WTC11 (cell line): ENCODE measurements around the gene CD300LG. TPM values are rescaled to one million over a fixed set of nuclear protein-coding genes. Genes with fewer than 3 reads are reported as not detected.

Experiments used
- ESRRA ChIP-seq: sonication (generic); formaldehyde crosslinking; IDR thresholded peaks from 2 replicates; pipeline ENCODE4 v1.8.1; 2022; ENCODE audit warnings: mild to moderate bottlenecking, missing genetic modification reagents, borderline replicate concordance
- JUN ChIP-seq: sonication (generic); formaldehyde crosslinking; IDR thresholded peaks from 2 replicates; pipeline ENCODE4 v1.8.0; 2023; ENCODE audit warnings: mild to moderate bottlenecking, missing genetic modification reagents
- NR1H2 ChIP-seq: sonication (generic); formaldehyde crosslinking; IDR thresholded peaks from 2 replicates; pipeline ENCODE4 v1.9.0; 2021; ENCODE audit warnings: mild to moderate bottlenecking, moderate library complexity, missing genetic modification reagents
- TEAD1 ChIP-seq: sonication (generic); formaldehyde crosslinking; IDR thresholded peaks from 2 replicates; pipeline ENCODE4 v1.8.0; 2022; ENCODE audit warnings: mild to moderate bottlenecking, missing genetic modification reagents
- TP53 ChIP-seq: sonication (generic); formaldehyde crosslinking; IDR thresholded peaks from 2 replicates; pipeline ENCODE4 v1.8.1; 2023; ENCODE audit warnings: mild to moderate bottlenecking, missing genetic modification reagents
- ZNF317 ChIP-seq: sonication (generic); formaldehyde crosslinking; IDR thresholded peaks from 2 replicates; pipeline ENCODE4 v1.8.1; 2023; ENCODE audit warnings: low read depth, mild to moderate bottlenecking, moderate library complexity, missing genetic modification reagents, borderline replicate concordance
- total RNA-seq: library from RNA; stranded (reverse); gene quantifications from 3 replicates; pipeline ENCODE4 v1.2.3, GENCODE V29; 2021
- TF ChIP-seq, protein P1 (sequence below): sonication (generic); formaldehyde crosslinking; IDR thresholded peaks from 2 replicates; pipeline ENCODE4 v1.8.1; 2022; ENCODE audit warnings: low read depth, missing genetic modification reagents, borderline replicate concordance
- TF ChIP-seq, protein P2 (sequence below): sonication (generic); formaldehyde crosslinking; IDR thresholded peaks from 2 replicates; pipeline ENCODE4 v1.8.0; 2023; ENCODE audit warnings: missing genetic modification reagents, mild to moderate bottlenecking, borderline replicate concordance
- TF ChIP-seq, protein P3 (sequence below): sonication (generic); formaldehyde crosslinking; IDR thresholded peaks from 2 replicates; pipeline ENCODE4 v1.8.1; 2023; ENCODE audit warnings: mild to moderate bottlenecking, missing genetic modification reagents
- TF ChIP-seq, protein P4 (sequence below): fragments of 250-450 bp; sonication (Bioruptor Pico); IDR thresholded peaks from 2 replicates; pipeline ENCODE4 v1.9.0; 2021; ENCODE audit warnings: mild to moderate bottlenecking
- TF ChIP-seq, protein P5 (sequence below): fragments of 250-450 bp; sonication (Bioruptor Pico); IDR thresholded peaks from 2 replicates; pipeline ENCODE4 v1.9.0; 2021; ENCODE audit warnings: moderate library complexity, mild to moderate bottlenecking, inconsistent platforms, borderline replicate concordance
- TF ChIP-seq, protein P6 (sequence below): sonication (generic); formaldehyde crosslinking; IDR thresholded peaks from 2 replicates; pipeline ENCODE4 v1.8.0; 2023; ENCODE audit warnings: mild to moderate bottlenecking, missing genetic modification reagents
- TF ChIP-seq, protein P7 (sequence below): sonication (generic); formaldehyde crosslinking; IDR thresholded peaks from 2 replicates; pipeline ENCODE4 v1.8.1; 2023; ENCODE audit warnings: mild to moderate bottlenecking, missing genetic modification reagents, borderline replicate concordance
- TF ChIP-seq, protein P8 (sequence below): fragments of 200-600 bp; IDR thresholded peaks from 2 replicates; pipeline ENCODE4 v1.8.0; 2022; ENCODE audit warnings: antibody characterized with exemption
- TF ChIP-seq, protein P9 (sequence below): sonication (generic); formaldehyde crosslinking; IDR thresholded peaks from 2 replicates; pipeline ENCODE4 v1.8.0; 2022; ENCODE audit warnings: mild to moderate bottlenecking, missing genetic modification reagents

Gene CD300LG
- total RNA-seq, 1 experiment from 2014 or later: not detected

DNA sequence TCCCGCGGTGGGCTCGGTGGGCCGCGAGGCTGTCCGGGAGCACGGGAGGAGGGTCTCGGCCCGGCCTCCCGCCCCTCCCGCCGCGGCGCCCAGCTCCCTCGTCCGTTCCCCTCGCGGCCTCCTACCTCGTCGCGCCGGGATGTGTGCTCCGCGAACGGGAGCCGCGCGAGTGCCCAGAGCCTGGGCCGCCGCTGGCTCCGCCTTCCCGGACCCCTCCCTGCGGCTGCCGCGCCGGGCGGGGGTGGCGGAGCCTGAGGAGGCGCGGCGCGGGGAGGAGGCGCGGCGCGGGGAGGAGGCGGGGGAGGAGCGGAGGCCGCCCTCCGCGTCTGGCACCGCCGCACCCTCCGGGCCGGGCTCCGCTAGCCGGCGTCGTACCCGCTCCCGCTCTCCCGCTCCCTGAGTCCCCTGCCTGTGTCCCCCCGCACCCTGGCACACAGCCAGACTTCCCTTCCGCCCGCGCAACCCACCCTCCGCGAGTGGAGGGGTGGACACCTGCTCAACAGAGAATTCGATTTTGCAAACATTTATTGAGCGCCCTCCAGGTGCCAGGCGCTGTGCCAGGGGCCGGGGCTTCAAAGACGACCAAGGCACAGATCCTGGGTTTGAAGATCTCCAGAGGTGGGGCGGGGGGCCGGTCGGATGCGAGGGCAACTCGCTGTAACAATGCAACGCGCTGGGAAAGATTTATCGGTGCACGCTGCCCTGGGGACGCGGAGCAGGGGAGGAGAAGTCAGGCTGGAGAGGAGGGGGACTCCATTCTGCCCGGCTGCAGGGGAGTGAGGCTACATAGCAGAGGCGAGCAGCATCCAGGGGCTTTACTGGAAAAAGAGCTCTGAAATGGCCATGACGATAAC lies 13.8 kb upstream of the CD300LG start, which contains the start of gene MPP3 (continued):
- TF ChIP-seq, protein P1, sequence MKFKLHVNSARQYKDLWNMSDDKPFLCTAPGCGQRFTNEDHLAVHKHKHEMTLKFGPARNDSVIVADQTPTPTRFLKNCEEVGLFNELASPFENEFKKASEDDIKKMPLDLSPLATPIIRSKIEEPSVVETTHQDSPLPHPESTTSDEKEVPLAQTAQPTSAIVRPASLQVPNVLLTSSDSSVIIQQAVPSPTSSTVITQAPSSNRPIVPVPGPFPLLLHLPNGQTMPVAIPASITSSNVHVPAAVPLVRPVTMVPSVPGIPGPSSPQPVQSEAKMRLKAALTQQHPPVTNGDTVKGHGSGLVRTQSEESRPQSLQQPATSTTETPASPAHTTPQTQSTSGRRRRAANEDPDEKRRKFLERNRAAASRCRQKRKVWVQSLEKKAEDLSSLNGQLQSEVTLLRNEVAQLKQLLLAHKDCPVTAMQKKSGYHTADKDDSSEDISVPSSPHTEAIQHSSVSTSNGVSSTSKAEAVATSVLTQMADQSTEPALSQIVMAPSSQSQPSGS (CRISPR knock-in tag): no peak
- TF ChIP-seq ESRRA (CRISPR knock-in tag) (no peak), NR1H2 (no peak), JUN (CRISPR knock-in tag) (no peak), TEAD1 (CRISPR knock-in tag) (0 out of 2 replicates have a peak, but pooled peaks have one; percentile 42), TP53 (CRISPR knock-in tag) (no peak), ZNF317 (CRISPR knock-in tag) (no peak)
- TF ChIP-seq, protein P2, sequence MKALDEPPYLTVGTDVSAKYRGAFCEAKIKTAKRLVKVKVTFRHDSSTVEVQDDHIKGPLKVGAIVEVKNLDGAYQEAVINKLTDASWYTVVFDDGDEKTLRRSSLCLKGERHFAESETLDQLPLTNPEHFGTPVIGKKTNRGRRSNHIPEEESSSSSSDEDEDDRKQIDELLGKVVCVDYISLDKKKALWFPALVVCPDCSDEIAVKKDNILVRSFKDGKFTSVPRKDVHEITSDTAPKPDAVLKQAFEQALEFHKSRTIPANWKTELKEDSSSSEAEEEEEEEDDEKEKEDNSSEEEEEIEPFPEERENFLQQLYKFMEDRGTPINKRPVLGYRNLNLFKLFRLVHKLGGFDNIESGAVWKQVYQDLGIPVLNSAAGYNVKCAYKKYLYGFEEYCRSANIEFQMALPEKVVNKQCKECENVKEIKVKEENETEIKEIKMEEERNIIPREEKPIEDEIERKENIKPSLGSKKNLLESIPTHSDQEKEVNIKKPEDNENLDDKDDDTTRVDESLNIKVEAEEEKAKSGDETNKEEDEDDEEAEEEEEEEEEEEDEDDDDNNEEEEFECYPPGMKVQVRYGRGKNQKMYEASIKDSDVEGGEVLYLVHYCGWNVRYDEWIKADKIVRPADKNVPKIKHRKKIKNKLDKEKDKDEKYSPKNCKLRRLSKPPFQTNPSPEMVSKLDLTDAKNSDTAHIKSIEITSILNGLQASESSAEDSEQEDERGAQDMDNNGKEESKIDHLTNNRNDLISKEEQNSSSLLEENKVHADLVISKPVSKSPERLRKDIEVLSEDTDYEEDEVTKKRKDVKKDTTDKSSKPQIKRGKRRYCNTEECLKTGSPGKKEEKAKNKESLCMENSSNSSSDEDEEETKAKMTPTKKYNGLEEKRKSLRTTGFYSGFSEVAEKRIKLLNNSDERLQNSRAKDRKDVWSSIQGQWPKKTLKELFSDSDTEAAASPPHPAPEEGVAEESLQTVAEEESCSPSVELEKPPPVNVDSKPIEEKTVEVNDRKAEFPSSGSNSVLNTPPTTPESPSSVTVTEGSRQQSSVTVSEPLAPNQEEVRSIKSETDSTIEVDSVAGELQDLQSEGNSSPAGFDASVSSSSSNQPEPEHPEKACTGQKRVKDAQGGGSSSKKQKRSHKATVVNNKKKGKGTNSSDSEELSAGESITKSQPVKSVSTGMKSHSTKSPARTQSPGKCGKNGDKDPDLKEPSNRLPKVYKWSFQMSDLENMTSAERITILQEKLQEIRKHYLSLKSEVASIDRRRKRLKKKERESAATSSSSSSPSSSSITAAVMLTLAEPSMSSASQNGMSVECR (CRISPR knock-in tag): no peak
- TF ChIP-seq, protein P3, sequence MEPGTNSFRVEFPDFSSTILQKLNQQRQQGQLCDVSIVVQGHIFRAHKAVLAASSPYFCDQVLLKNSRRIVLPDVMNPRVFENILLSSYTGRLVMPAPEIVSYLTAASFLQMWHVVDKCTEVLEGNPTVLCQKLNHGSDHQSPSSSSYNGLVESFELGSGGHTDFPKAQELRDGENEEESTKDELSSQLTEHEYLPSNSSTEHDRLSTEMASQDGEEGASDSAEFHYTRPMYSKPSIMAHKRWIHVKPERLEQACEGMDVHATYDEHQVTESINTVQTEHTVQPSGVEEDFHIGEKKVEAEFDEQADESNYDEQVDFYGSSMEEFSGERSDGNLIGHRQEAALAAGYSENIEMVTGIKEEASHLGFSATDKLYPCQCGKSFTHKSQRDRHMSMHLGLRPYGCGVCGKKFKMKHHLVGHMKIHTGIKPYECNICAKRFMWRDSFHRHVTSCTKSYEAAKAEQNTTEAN: no peak
- TF ChIP-seq, protein P4, sequence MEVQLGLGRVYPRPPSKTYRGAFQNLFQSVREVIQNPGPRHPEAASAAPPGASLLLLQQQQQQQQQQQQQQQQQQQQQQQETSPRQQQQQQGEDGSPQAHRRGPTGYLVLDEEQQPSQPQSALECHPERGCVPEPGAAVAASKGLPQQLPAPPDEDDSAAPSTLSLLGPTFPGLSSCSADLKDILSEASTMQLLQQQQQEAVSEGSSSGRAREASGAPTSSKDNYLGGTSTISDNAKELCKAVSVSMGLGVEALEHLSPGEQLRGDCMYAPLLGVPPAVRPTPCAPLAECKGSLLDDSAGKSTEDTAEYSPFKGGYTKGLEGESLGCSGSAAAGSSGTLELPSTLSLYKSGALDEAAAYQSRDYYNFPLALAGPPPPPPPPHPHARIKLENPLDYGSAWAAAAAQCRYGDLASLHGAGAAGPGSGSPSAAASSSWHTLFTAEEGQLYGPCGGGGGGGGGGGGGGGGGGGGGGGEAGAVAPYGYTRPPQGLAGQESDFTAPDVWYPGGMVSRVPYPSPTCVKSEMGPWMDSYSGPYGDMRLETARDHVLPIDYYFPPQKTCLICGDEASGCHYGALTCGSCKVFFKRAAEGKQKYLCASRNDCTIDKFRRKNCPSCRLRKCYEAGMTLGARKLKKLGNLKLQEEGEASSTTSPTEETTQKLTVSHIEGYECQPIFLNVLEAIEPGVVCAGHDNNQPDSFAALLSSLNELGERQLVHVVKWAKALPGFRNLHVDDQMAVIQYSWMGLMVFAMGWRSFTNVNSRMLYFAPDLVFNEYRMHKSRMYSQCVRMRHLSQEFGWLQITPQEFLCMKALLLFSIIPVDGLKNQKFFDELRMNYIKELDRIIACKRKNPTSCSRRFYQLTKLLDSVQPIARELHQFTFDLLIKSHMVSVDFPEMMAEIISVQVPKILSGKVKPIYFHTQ: no peak
- TF ChIP-seq, protein P5, sequence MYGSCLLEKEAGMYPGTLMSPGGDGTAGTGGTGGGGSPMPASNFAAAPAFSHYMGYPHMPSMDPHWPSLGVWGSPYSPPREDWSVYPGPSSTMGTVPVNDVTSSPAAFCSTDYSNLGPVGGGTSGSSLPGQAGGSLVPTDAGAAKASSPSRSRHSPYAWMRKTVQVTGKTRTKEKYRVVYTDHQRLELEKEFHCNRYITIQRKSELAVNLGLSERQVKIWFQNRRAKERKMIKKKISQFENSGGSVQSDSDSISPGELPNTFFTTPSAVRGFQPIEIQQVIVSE: no peak
- TF ChIP-seq, protein P6, sequence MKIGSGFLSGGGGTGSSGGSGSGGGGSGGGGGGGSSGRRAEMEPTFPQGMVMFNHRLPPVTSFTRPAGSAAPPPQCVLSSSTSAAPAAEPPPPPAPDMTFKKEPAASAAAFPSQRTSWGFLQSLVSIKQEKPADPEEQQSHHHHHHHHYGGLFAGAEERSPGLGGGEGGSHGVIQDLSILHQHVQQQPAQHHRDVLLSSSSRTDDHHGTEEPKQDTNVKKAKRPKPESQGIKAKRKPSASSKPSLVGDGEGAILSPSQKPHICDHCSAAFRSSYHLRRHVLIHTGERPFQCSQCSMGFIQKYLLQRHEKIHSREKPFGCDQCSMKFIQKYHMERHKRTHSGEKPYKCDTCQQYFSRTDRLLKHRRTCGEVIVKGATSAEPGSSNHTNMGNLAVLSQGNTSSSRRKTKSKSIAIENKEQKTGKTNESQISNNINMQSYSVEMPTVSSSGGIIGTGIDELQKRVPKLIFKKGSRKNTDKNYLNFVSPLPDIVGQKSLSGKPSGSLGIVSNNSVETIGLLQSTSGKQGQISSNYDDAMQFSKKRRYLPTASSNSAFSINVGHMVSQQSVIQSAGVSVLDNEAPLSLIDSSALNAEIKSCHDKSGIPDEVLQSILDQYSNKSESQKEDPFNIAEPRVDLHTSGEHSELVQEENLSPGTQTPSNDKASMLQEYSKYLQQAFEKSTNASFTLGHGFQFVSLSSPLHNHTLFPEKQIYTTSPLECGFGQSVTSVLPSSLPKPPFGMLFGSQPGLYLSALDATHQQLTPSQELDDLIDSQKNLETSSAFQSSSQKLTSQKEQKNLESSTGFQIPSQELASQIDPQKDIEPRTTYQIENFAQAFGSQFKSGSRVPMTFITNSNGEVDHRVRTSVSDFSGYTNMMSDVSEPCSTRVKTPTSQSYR (CRISPR knock-in tag): no peak
- TF ChIP-seq, protein P7, sequence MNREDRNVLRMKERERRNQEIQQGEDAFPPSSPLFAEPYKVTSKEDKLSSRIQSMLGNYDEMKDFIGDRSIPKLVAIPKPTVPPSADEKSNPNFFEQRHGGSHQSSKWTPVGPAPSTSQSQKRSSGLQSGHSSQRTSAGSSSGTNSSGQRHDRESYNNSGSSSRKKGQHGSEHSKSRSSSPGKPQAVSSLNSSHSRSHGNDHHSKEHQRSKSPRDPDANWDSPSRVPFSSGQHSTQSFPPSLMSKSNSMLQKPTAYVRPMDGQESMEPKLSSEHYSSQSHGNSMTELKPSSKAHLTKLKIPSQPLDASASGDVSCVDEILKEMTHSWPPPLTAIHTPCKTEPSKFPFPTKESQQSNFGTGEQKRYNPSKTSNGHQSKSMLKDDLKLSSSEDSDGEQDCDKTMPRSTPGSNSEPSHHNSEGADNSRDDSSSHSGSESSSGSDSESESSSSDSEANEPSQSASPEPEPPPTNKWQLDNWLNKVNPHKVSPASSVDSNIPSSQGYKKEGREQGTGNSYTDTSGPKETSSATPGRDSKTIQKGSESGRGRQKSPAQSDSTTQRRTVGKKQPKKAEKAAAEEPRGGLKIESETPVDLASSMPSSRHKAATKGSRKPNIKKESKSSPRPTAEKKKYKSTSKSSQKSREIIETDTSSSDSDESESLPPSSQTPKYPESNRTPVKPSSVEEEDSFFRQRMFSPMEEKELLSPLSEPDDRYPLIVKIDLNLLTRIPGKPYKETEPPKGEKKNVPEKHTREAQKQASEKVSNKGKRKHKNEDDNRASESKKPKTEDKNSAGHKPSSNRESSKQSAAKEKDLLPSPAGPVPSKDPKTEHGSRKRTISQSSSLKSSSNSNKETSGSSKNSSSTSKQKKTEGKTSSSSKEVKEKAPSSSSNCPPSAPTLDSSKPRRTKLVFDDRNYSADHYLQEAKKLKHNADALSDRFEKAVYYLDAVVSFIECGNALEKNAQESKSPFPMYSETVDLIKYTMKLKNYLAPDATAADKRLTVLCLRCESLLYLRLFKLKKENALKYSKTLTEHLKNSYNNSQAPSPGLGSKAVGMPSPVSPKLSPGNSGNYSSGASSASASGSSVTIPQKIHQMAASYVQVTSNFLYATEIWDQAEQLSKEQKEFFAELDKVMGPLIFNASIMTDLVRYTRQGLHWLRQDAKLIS: no peak
- TF ChIP-seq, protein P8, sequence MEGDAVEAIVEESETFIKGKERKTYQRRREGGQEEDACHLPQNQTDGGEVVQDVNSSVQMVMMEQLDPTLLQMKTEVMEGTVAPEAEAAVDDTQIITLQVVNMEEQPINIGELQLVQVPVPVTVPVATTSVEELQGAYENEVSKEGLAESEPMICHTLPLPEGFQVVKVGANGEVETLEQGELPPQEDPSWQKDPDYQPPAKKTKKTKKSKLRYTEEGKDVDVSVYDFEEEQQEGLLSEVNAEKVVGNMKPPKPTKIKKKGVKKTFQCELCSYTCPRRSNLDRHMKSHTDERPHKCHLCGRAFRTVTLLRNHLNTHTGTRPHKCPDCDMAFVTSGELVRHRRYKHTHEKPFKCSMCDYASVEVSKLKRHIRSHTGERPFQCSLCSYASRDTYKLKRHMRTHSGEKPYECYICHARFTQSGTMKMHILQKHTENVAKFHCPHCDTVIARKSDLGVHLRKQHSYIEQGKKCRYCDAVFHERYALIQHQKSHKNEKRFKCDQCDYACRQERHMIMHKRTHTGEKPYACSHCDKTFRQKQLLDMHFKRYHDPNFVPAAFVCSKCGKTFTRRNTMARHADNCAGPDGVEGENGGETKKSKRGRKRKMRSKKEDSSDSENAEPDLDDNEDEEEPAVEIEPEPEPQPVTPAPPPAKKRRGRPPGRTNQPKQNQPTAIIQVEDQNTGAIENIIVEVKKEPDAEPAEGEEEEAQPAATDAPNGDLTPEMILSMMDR: no peak
- TF ChIP-seq, protein P9, sequence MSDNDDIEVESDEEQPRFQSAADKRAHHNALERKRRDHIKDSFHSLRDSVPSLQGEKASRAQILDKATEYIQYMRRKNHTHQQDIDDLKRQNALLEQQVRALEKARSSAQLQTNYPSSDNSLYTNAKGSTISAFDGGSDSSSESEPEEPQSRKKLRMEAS: no peak
